HL-60/S4 treated with retinoic acid at 250 ng/mL for 4 days and 3 days (cell line): Measurements from ENCODE around the gene NET1.
"Not testable (repeated sequence)": the region's sequence is repeated elsewhere in the genome, so short reads cannot be mapped to it uniquely, and the experiment has no call there.

Experiments
- in situ Hi-C: fragments of 300-500 bp; cut with MboI; formaldehyde crosslinking; loops from 2 replicates; pipeline ENCODE4 v1.7.0; 2022; ENCODE audit warnings: low sequenced_read_pairs

The NET1 gene

GRCh38 chr10:5461914-5462840, 49.8 kb downstream of the NET1 start:
- in situ Hi-C loops, result no loop called here

DNA sequence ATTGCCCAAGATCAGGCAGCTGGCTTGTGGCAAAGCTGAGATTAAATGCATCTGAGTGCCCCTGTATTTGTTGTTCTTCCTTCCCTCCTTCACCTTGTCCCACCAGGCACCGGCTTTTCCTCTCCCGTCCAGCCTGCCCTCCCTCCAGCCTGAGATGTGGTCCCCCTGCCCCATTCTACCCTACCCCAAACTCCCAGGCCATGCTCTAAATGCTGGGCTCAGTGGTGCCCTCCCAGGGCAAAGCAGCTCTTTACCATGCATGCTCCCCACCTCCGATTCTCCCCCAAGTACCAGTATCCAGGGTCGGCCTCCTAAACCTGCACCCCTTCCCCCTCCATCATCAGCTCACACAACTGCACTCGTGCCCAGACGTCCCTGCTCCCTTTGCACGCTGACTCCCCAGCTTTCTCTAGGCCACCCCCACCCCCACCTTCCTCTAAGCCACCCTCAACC, 50.5 kb downstream of the NET1 start:
- in situ Hi-C loops, result no loop called here

- in situ Hi-C loops, result no loop called here
Observed at GRCh38 chr10:5464546-5464945, 52.2 kb downstream of the NET1 start.

- in situ Hi-C loops, result no loop called here
Observed at GRCh38 chr10:5465976-5466450, 53.7 kb downstream of the NET1 start.

DNA sequence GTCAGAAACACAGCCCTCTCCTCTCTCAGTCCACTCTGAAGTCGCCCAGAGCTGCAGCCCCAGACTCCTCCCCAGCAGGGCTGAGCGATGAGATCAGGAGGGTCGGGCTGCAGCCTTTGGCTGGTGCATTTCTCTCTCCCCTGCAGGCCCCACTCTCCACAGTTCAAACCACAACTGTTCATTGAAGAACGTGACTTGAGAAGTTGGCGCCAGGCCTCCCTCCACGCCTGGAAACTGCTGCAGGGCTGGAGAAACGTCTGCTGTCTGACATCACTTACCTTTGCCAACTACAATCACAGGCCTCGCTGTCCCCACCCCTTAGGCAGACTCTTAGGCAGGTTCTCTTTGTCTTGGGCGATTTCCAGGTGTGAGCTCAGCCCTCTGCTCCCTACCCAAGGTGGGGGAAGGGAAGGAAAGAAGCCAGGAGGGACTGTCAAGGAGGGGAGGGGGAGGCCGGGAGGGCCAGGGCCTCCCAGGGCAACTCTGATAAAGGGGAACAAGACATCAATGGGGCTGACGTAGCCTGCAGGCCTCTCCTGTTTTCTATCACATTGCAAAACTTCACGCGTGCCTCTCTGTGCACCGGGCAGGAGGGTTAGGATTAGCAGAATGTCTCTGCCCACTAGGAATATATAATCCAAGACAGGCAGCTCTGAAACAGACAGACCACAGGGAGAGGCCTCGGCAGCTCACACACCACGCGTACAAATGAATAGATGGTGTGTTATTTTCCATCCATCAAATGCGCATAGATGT, 54.3 kb downstream of the NET1 start:
- in situ Hi-C loops, result no loop called here

DNA sequence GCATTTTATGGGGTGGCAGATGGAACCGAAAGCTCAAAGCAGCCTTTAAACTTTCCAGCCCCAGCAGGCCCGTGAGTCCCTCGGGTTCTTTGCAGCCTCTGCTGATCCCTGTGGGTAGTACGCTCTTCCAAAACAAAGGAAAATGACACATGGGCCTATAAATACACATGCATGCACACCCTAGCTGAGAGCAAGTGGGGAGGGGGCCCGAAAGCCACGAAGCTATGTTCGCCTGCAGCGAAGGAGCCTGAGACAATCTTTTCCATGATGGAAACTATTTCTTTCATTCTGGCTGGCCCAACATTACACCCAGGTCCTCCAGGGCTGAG, 54.8 kb downstream of the NET1 start:
- in situ Hi-C loops, result no loop called here

DNA sequence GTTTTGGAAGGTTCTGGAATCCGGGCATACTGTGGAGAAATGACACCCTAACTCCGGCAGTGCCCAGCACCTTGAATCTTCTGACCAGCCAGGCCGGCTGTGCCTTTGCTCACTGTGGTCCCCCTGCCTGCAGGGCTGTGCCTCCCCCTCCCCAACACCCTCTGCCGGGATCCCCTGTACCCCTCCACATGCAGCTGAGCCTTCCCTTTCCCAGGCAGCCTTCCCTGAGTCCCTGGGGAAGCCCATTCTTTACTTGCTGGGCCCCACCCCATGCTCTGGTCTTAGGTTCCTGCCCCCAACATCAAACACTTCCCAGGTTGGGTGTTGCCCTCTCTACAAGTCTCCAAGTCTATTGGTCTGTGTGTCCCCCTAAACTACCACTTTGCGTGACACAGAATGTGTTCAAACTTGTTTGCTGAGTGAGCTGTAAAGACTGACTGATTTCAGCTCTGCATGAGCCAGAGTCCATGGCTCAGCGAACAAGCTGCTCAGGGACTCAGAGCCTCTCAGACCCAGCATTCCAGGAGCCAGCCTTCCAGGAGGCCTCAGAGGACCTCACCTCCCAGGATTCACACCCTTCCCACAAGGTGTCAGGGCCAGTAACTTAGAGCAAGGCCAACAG, 55.4 kb downstream of the NET1 start:
- in situ Hi-C loops, result no loop called here

DNA sequence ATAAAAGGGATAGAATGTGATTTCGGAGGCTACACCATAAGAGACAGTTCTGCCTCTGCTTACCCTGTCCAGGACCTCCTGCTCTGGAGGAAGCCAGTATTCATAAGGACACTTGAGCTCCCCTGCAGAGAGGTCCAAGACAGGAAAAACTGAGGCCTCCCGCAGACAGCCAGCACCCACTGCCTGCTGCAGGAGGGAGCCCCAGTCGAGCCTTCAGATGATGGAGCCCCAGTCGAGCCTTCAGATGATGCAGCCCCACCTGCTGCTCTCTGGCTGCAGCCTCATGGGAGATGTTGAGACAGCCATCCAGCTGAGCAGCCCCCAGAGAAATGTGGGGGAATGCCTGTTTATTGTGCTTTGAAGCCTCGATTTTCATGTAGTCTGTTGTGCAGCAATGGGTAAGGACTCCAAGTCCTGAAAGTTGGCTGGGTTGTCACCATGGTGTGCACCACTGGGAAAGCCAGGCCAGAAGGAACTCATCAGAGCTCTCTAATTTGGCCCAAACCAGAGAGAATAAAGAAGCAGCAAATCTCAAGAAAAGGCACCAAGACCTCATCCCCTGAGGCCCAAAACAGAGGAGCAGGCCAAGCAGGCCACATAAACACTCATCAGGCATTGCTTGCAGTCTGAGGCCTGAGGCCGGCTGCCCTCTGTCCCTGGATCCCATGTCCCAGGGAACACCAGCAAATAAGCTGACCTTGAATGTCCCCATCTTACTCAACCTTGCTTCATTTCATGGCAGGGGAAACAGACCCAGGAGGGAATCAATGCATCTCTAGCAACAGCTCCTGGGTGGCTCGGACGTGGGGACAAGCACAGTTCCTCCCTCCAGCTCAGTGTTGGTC, 56.1 kb downstream of the NET1 start:
- in situ Hi-C loops, result no loop called here

DNA sequence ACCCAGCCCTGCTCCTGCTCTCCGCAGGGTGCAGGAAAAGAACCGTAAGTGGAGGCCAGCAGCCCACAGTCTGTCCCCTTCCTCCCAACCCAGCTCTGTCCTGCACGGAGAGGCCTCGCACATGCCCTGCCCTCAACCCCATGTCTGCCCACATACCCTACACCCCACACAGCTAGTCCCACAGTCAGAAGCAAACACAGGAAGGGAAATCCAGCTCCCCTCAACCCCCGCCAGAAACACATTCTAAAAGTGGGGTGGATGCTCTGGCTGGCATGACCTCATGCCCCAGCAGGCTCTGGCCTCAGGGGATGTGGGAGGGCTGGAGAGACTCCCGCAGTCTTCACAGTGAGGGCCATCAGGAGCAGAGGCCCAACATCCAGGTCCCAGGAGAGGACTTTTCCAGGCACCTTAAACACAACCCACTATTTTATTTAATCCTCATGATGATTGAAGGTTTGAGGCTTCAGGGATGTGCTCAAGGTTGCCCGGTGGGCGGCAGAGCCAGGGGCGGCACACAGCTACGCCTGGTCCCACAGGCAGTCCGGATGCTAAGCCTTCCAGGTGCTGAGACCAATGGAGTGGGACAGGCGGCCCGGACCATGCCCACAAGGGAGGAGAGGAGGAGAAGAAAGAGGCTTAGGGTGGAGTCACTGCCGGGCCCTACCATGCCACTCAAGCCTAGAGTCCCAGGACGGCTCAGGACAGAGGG, 57.1 kb downstream of the NET1 start:
- in situ Hi-C loops, result no loop called here

- in situ Hi-C loops, result no loop called here
Observed at GRCh38 chr10:5470062-5470751, 57.9 kb downstream of the NET1 start.

DNA sequence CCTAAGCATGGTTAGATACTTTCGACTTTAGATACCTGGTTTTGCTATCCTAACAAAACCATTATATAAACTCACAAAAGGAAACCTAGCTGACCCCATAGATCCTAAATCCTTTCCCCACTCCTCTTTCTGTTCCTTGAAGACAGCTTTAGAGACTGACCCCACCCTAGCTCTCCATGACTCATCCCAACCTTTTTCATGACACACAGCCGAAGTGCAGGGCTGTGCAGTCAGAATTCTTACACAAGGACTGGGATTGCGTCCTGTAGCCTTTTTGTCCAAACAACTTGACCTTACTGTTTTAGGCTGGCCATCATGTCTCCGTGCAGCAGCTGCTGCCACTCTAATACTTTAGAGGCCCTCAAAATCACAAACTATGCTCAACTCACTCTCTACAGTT, 62.3 kb downstream of the NET1 start:
- in situ Hi-C loops, result not testable (repeated sequence)

DNA sequence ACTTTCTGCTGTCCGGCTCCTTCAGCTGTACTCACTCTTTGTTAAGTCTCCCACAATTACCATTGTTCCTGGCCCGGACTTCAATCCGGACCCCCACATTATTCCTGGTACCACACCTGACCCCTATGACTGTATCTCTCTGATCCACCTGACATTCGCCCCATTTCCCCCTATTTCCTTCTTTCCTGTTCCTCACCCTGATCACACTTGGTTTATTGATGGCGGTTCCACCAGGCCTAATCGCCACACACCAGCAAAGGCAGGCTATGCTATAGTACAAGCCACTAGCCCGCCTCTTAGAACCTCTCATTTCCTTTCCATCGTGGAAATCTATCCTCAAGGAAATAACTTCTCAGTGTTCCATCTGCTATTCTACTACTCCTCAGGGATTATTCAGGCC, 62.7 kb downstream of the NET1 start:
- in situ Hi-C loops, result not testable (repeated sequence)

GRCh38 chr10:5475974-5476807, 63.8 kb downstream of the NET1 start:
- in situ Hi-C loops, result not testable (repeated sequence)

DNA sequence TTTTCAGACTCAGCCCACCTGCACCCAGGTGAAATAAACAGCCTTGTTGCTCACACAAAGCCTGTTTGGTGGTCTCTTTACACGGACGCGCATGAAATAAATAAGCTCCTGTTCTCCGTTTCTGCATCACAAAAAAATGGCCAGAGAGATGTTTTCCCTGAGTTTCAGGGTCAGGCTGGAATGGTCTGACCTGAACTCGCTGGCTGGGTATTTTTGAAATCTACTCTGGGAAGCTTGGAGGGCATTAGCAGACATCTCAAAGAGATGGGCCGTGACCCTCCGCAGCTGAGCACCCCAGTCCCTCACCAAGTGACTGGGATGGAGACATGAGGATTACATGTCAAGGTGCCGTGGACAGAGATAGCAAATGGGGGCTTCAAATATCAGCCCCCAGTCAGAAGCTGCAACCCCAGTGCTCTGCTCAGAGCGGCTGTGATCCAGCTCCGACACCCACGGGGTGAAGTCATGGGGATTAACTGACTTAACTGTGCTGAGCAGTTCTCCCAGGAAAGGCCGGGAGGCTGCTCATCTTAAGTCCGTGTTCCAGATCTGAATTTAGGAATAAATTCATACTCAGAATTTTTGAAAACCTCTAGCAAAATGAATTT, 64.7 kb downstream of the NET1 start:
- in situ Hi-C loops, result no loop called here

GRCh38 chr10:5477948-5478693, 65.8 kb downstream of the NET1 start:
- in situ Hi-C loops, result no loop called here

GRCh38 chr10:5478694-5479305, 66.4 kb downstream of the NET1 start:
- in situ Hi-C loops, result no loop called here
